NCI-H526 (cell line): Measurements from ENCODE around the gene SLC19A1.

Source experiments
- DNase-seq, 2 experiments: peaks; one replicate each; lab custom pipeline; 2025; lab: John Stamatoyannopoulos, UW

Gene SLC19A1

GRCh38 chr21:45454060-45454925 lies 87.9 kb downstream of the SLC19A1 start:
- no peak for DNase-seq

- DNase-seq, result no peak
Observed at GRCh38 chr21:45453308-45453950, 88.8 kb downstream of the SLC19A1 start.

- no peak for DNase-seq
Observed at GRCh38 chr21:45452696-45453307, 89.4 kb downstream of the SLC19A1 start.

GRCh38 chr21:45451771-45452182 lies 90.5 kb downstream of the SLC19A1 start:
- no peak for DNase-seq

GRCh38 chr21:45451091-45451740 lies 91.0 kb downstream of the SLC19A1 start:
- DNase-seq, result no peak

- DNase-seq, result no peak
Observed at GRCh38 chr21:45450423-45451090, 91.7 kb downstream of the SLC19A1 start.

GRCh38 chr21:45449658-45450422 lies 92.4 kb downstream of the SLC19A1 start:
- no peak for DNase-seq

GRCh38 chr21:45448810-45449657 lies 93.2 kb downstream of the SLC19A1 start:
- DNase-seq, result no peak

GRCh38 chr21:45448283-45448809 lies 93.9 kb downstream of the SLC19A1 start:
- DNase-seq, result no peak
